GM10266 (cell line): ENCODE data around the gene CAMK1D.

Experiments used
- DNase-seq: peaks from one replicate; pipeline ENCODE4 v3.0.0; 2012; ENCODE audit errors: extremely low spot score
- CTCF ChIP-seq: IDR thresholded peaks from 2 replicates; pipeline ENCODE4 v1.5.1; 2012; ENCODE audit warnings: mild to moderate bottlenecking, low read depth; ENCODE audit not compliant: control insufficient read depth, insufficient read depth; ENCODE audit errors: missing control alignments

CAMK1D gene

GRCh38 chr10:12388671-12389070 is 39.3 kb downstream of the CAMK1D start:
- DNase-seq = no peak
- no peak for TF ChIP-seq CTCF

- no peak for DNase-seq
- no peak for TF ChIP-seq CTCF
These were observed 39.9 kb downstream of the CAMK1D start for GRCh38 chr10:12389154-12389734.

GRCh38 chr10:12390733-12391132 is 41.4 kb downstream of the CAMK1D start:
- DNase-seq = no peak

GRCh38 chr10:12391206-12391605 is 41.9 kb downstream of the CAMK1D start:
- no peak for TF ChIP-seq CTCF

More at GRCh38 chr10:12390733-12391132, 41.4 kb downstream of the CAMK1D start:
- no peak for TF ChIP-seq CTCF

GRCh38 chr10:12393831-12394230 is 44.5 kb downstream of the CAMK1D start:
- no peak for TF ChIP-seq CTCF
- DNase-seq = no peak

More at GRCh38 chr10:12391206-12391605, 41.9 kb downstream of the CAMK1D start:
- DNase-seq = no peak

GRCh38 chr10:12394241-12395033 is 45.1 kb downstream of the CAMK1D start:
- no peak for DNase-seq
- no peak for TF ChIP-seq CTCF

- DNase-seq = no peak
- TF ChIP-seq CTCF = no peak
These were observed 46.7 kb downstream of the CAMK1D start for GRCh38 chr10:12396093-12396492.
